Sciatic nerve (tissue), 2 donors: ENCODE results near the gene DCC. TPM values are rescaled to one million over a fixed set of nuclear protein-coding genes. Genes with fewer than 3 reads are reported as not detected.

Experiments
- ATAC-seq: fragments of 200-7000 bp; cut with Tn5 transposase; one replicate; pipeline ENCODE4 v1.9.1; 2020; ENCODE audit warnings: mild to moderate bottlenecking, moderate library complexity
- DNase-seq: peaks from one replicate; pipeline ENCODE4 v3.0.0-alpha.2; 2020; ENCODE audit warnings: low spot score
- intact Hi-C: fragments of 100-400 bp; cut with DNase I; formaldehyde crosslinking; loops from one replicate; pipeline ENCODE4 v1.14.2; 2022
- total RNA-seq: library from RNA; stranded (reverse); fragmentation: NEBNext Ultra II Directional; extraction: Animal tissue kit (Norgen Biotek cat#: 25700); gene quantifications from one replicate; pipeline ENCODE4 v1.2.1, GENCODE V29; 2021
- donor health status: DM: no; HTN: no; CAD: no.
- donor health status: DM: no; HTN: no; CAD: no.

Gene DCC
- total RNA-seq, 1 donor from 2014 or later, result not detected

- DNase-seq (no peak), ATAC-seq (no peak)
- intact Hi-C loops, result no loop called here
Measured at GRCh38 chr18:53360501-53361443, 1020.8 kb downstream of the DCC start.

- ATAC-seq, result no peak
- no peak for DNase-seq
- intact Hi-C loops, result no loop called here
Measured at GRCh38 chr18:53375621-53376020, 1035.6 kb downstream of the DCC start.

GRCh38 chr18:53380063-53380639 is 1040.2 kb downstream of the DCC start:
- intact Hi-C loops, result no loop called here
- peak; percentile 32 for ATAC-seq

GRCh38 chr18:53382870-53383269 is 1042.9 kb downstream of the DCC start:
- intact Hi-C loops, result no loop called here
- DNase-seq, result no peak
- ATAC-seq, result no peak

More at GRCh38 chr18:53380063-53380639, 1040.2 kb downstream of the DCC start:
- no peak for DNase-seq

- no peak for DNase-seq
- no peak for ATAC-seq
- intact Hi-C loops, result no loop called here
Measured at GRCh38 chr18:53385889-53386288, 1045.9 kb downstream of the DCC start.

- no peak for ATAC-seq
Measured at GRCh38 chr18:53387581-53387980, 1047.6 kb downstream of the DCC start.

GRCh38 chr18:53402670-53403069 is 1062.7 kb downstream of the DCC start:
- DNase-seq (no peak), ATAC-seq (no peak)
- intact Hi-C loops, result no loop called here

More at GRCh38 chr18:53387581-53387980, 1047.6 kb downstream of the DCC start:
- intact Hi-C loops, result no loop called here
- no peak for DNase-seq

GRCh38 chr18:53408271-53408670 is 1068.3 kb downstream of the DCC start:
- DNase-seq (no peak), ATAC-seq (no peak)
- intact Hi-C loops, result no loop called here

- DNase-seq, result no peak
- intact Hi-C loops, result no loop called here
Measured at GRCh38 chr18:53411511-53411910, 1071.5 kb downstream of the DCC start.

GRCh38 chr18:53417003-53417402 is 1077.0 kb downstream of the DCC start:
- ATAC-seq (no peak), DNase-seq (no peak)
- intact Hi-C loops, result no loop called here

More at GRCh38 chr18:53411511-53411910, 1071.5 kb downstream of the DCC start:
- ATAC-seq, result no peak

- intact Hi-C loops, result no loop called here
- DNase-seq, result no peak
- ATAC-seq, result no peak
Measured at GRCh38 chr18:53421869-53422268, 1081.9 kb downstream of the DCC start.

- intact Hi-C loops, result no loop called here
- DNase-seq, result no peak
- no peak for ATAC-seq
Measured at GRCh38 chr18:53422896-53423295, 1082.9 kb downstream of the DCC start.

- no peak for DNase-seq
Measured at GRCh38 chr18:53426666-53427184, 1086.7 kb downstream of the DCC start.

GRCh38 chr18:53441761-53442414 is 1101.9 kb downstream of the DCC start:
- ATAC-seq (peak; percentile 74), DNase-seq (no peak)
- intact Hi-C loops, result no loop called here

More at GRCh38 chr18:53426666-53427184, 1086.7 kb downstream of the DCC start:
- ATAC-seq, result no peak
- intact Hi-C loops, result no loop called here

GRCh38 chr18:53442415-53442783 is 1102.4 kb downstream of the DCC start:
- ATAC-seq (peak; percentile 59), DNase-seq (no peak)
- intact Hi-C loops, result no loop called here

GRCh38 chr18:53443336-53443735 is 1103.3 kb downstream of the DCC start:
- DNase-seq (no peak), ATAC-seq (no peak)
- intact Hi-C loops, result no loop called here

- ATAC-seq (no peak), DNase-seq (no peak)
- intact Hi-C loops, result no loop called here
Measured at GRCh38 chr18:53443831-53444230, 1103.8 kb downstream of the DCC start.

- ATAC-seq, result no peak
- intact Hi-C loops, result no loop called here
- DNase-seq, result no peak
Measured at GRCh38 chr18:53451902-53452301, 1111.9 kb downstream of the DCC start.

- DNase-seq (no peak), ATAC-seq (peak; percentile 80)
- intact Hi-C loops, result no loop called here
Measured at GRCh38 chr18:53457068-53457467, 1117.1 kb downstream of the DCC start.

GRCh38 chr18:53458268-53458667 is 1118.3 kb downstream of the DCC start:
- no peak for ATAC-seq
- intact Hi-C loops, result no loop called here
- DNase-seq, result no peak
